Dermis blood vessel endothelial cell (primary cell): ENCODE data around the gene TPD52L1. TPM values are rescaled to one million over a fixed set of nuclear protein-coding genes. Genes with fewer than 3 reads are reported as not detected.
"Not testable (repeated sequence)": the region's sequence is repeated elsewhere in the genome, so short reads cannot be mapped to it uniquely, and the experiment has no call there.

Experiments used
- DNase-seq: peaks from one replicate; pipeline ENCODE4 v3.0.0; 2010
- total RNA-seq: library from RNA; depleted of rRNA; stranded (reverse); fragments of >200 nt; gene quantifications from 2 replicates; pipeline ENCODE4 v1.2.3, GENCODE V29; 2014

The TPD52L1 gene
- total RNA-seq, 1 donor from 2014 or later = 10.7 TPM

- DNase-seq = peak; percentile 66
Observed at GRCh38 chr6:125274935-125275334, 121.4 kb downstream of the TPD52L1 start.

- DNase-seq = no peak
Observed at GRCh38 chr6:125275779-125276178, 122.2 kb downstream of the TPD52L1 start.

GRCh38 chr6:125277838-125278237 is 124.3 kb downstream of the TPD52L1 start:
- DNase-seq = no peak

GRCh38 chr6:125279961-125280360 is 126.4 kb downstream of the TPD52L1 start:
- DNase-seq = no peak

GRCh38 chr6:125280370-125281035 is 126.9 kb downstream of the TPD52L1 start:
- not testable (repeated sequence) for DNase-seq

- DNase-seq = not testable (repeated sequence)
Observed at GRCh38 chr6:125282470-125282869, 128.9 kb downstream of the TPD52L1 start.

- DNase-seq = no peak
Observed at GRCh38 chr6:125285353-125285752, 131.8 kb downstream of the TPD52L1 start.

GRCh38 chr6:125285936-125286335 is 132.4 kb downstream of the TPD52L1 start:
- DNase-seq = no peak

GRCh38 chr6:125287718-125288117 is 134.1 kb downstream of the TPD52L1 start:
- DNase-seq = no peak

- no peak for DNase-seq
Observed at GRCh38 chr6:125293587-125293986, 140.0 kb downstream of the TPD52L1 start.

GRCh38 chr6:125294036-125294435 is 140.5 kb downstream of the TPD52L1 start:
- DNase-seq = no peak

GRCh38 chr6:125294925-125295324 is 141.4 kb downstream of the TPD52L1 start:
- DNase-seq = peak; percentile 29

- DNase-seq = no peak
Observed at GRCh38 chr6:125296471-125296870, 142.9 kb downstream of the TPD52L1 start.

GRCh38 chr6:125299257-125299656 is 145.7 kb downstream of the TPD52L1 start:
- DNase-seq = no peak

- peak; percentile 14 for DNase-seq
Observed at GRCh38 chr6:125300992-125301434, 147.4 kb downstream of the TPD52L1 start.

GRCh38 chr6:125301435-125302391 is 148.1 kb downstream of the TPD52L1 start, which contains the start of gene HDDC2:
TSS of gene HDDC2 (minus strand) at chr6:125301967. CDS start at chr6:125301932, 35 bp downstream.
- DNase-seq = peak; percentile 86

- DNase-seq = no peak
Observed at GRCh38 chr6:125302840-125303511, 149.4 kb downstream of the TPD52L1 start.

GRCh38 chr6:125303512-125303854 is 149.9 kb downstream of the TPD52L1 start:
- no peak for DNase-seq

GRCh38 chr6:125304970-125305660 is 151.5 kb downstream of the TPD52L1 start:
- DNase-seq = no peak

- DNase-seq = no peak
Observed at GRCh38 chr6:125306756-125307149, 153.2 kb downstream of the TPD52L1 start.

- peak; percentile 20 for DNase-seq
Observed at GRCh38 chr6:125307150-125307838, 153.7 kb downstream of the TPD52L1 start.
